Activated CD4-positive, alpha-beta memory T cell treated with anti-CD3 and anti-CD28 coated beads for 36 hours (primary cell): ENCODE data around the gene TULP3. TPM values are rescaled to one million over a fixed set of nuclear protein-coding genes. Genes with fewer than 3 reads are reported as not detected.
"Not testable (repeated sequence)": the region's sequence is repeated elsewhere in the genome, so short reads cannot be mapped to it uniquely, and the experiment has no call there.

Source experiments
- CTCF ChIA-PET: fragments of 350-600 bp; sonication (Branson Sonifier 250); formaldehyde crosslinking; loops from one replicate; lab custom pipeline; 2021; ENCODE audit warnings: antibody characterized with exemption, inconsistent platforms; lab: Charles Lee
- POLR2A ChIA-PET: fragments of 350-600 bp; sonication (Branson Sonifier 250); formaldehyde crosslinking; loops from one replicate; lab custom pipeline; 2021; ENCODE audit warnings: antibody characterized with exemption; lab: Charles Lee
- DNase-seq: peaks from one replicate; pipeline ENCODE4 v3.0.0-alpha.2; 2020
- H3K27ac Mint-ChIP-seq: one replicate; pipeline ENCODE4 v1.8.0; 2021; ENCODE audit warnings: mixed read lengths
- H3K27me3 Mint-ChIP-seq: one replicate; pipeline ENCODE4 v1.8.0; 2021; ENCODE audit warnings: mixed read lengths
- H3K36me3 Mint-ChIP-seq: one replicate; pipeline ENCODE4 v1.8.0; 2021; ENCODE audit warnings: mixed read lengths
- H3K4me1 Mint-ChIP-seq: one replicate; pipeline ENCODE4 v1.8.0; 2021; ENCODE audit warnings: low read depth, mixed read lengths
- H3K4me3 Mint-ChIP-seq: one replicate; pipeline ENCODE4 v1.8.0; 2021; ENCODE audit warnings: mild to moderate bottlenecking, mixed read lengths
- H3K9me3 Mint-ChIP-seq: one replicate; pipeline ENCODE4 v1.8.0; 2021; ENCODE audit warnings: mixed read lengths
- intact Hi-C: fragments of 100-400 bp; cut with micrococcal nuclease; formaldehyde crosslinking; loops from one replicate; pipeline ENCODE4 v1.15.1; 2023
- total RNA-seq, 2 experiments: library from RNA; stranded (reverse); gene quantifications; one replicate each; pipeline ENCODE4 v1.2.3, GENCODE V29; 2021

TULP3 gene
- total RNA-seq, 2 experiments from 2014 or later = 5.5 to 6.5 TPM

DNA sequence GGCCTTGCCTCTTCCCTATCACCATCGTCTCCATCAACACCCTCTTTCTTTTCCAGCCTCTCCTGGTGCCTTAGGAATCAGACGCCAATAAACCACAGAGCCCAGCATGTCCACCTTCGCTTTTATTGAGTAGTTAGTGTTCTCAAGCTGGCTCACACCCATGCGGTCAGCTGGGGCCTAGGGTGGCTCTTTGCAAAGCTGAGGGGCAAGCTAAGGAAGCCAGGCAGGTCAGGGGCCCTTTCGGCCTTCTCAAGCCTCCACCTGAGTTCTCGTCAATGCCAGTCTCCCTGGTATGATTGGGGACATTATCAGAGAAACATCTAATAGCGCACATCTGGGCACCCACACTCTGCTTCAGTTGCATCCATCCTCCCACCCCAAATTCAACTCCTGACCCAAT lies 33.1 kb upstream of the TULP3 start:
- Mint-ChIP-seq H3K9me3 (no peaks in the 10 kb centered on the region), H3K27ac (no peak overlapping the region), H3K4me3 (no peak overlapping the region), H3K27me3 (no peaks in the 10 kb centered on the region), H3K4me1 (no peaks in the 10 kb centered on the region), H3K36me3 (peaks cover 25% of the 10 kb centered on the region)
- DNase-seq = no peak
- ChIA-PET POLR2A (interaction anchor here (1.9 kb wide), 1 partner anchor 61 kb away, joined by 4 read pairs; no protein-coding TSS in a partner anchor), CTCF (no interaction called here)
- intact Hi-C loops = no loop called here

- Mint-ChIP-seq H3K4me3 (no peak overlapping the region), H3K27me3 (no peaks in the 10 kb centered on the region), H3K4me1 (no peaks in the 10 kb centered on the region), H3K36me3 (peaks cover 31% of the 10 kb centered on the region), H3K27ac (no peak overlapping the region), H3K9me3 (no peaks in the 10 kb centered on the region)
- intact Hi-C loops = no loop called here
- CTCF ChIA-PET = interaction anchor here (0.9 kb wide), 1 partner anchor 26 kb away, joined by 3 read pairs; no protein-coding TSS in a partner anchor
- POLR2A ChIA-PET = interaction anchor here (1.9 kb wide), 1 partner anchor 62 kb away, joined by 4 read pairs; no protein-coding TSS in a partner anchor
- no peak for DNase-seq
These were observed 32.4 kb upstream of the TULP3 start for GRCh38 chr12:2858334-2858733.

- H3K4me1 Mint-ChIP-seq = no peaks in the 10 kb centered on the region
- no peak overlapping the region for H3K4me3 Mint-ChIP-seq
- H3K27ac Mint-ChIP-seq = no peak overlapping the region
- no peak for DNase-seq
- intact Hi-C loops = no loop called here
- H3K9me3 Mint-ChIP-seq = no peaks in the 10 kb centered on the region
- peaks cover 35% of the 10 kb centered on the region for H3K36me3 Mint-ChIP-seq
- ChIA-PET POLR2A (no interaction called here), CTCF (interaction anchor here (0.9 kb wide), 1 partner anchor 25 kb away, joined by 3 read pairs; no protein-coding TSS in a partner anchor)
- H3K27me3 Mint-ChIP-seq = no peaks in the 10 kb centered on the region
These were observed 31.7 kb upstream of the TULP3 start for GRCh38 chr12:2858944-2859421.

- DNase-seq = no peak
- CTCF ChIA-PET = interaction anchor here (0.7 to 1.2 kb wide), 2 partner anchors 14 to 212 kb away, joined by 3 read pairs; no protein-coding TSS in a partner anchor
- no peak overlapping the region for H3K4me3 Mint-ChIP-seq
- no peaks in the 10 kb centered on the region for H3K27me3 Mint-ChIP-seq
- intact Hi-C loops = no loop called here
- H3K27ac Mint-ChIP-seq = no peak overlapping the region
- peaks cover 46% of the 10 kb centered on the region for H3K36me3 Mint-ChIP-seq
- no peaks in the 10 kb centered on the region for H3K9me3 Mint-ChIP-seq
- POLR2A ChIA-PET = no interaction called here
- no peaks in the 10 kb centered on the region for H3K4me1 Mint-ChIP-seq
These were observed 30.5 kb upstream of the TULP3 start for GRCh38 chr12:2860170-2860569.

GRCh38 chr12:2862876-2863275 lies 27.8 kb upstream of the TULP3 start:
- H3K4me1 Mint-ChIP-seq = peaks cover 4% of the 10 kb centered on the region
- no peak overlapping the region for H3K27ac Mint-ChIP-seq
- no peak overlapping the region for H3K4me3 Mint-ChIP-seq
- DNase-seq = no peak
- H3K36me3 Mint-ChIP-seq = peaks cover 57% of the 10 kb centered on the region
- intact Hi-C loops = no loop called here
- H3K9me3 Mint-ChIP-seq = no peaks in the 10 kb centered on the region
- no peaks in the 10 kb centered on the region for H3K27me3 Mint-ChIP-seq
- ChIA-PET CTCF (no interaction called here), POLR2A (no interaction called here)

GRCh38 chr12:2863402-2863801 lies 27.3 kb upstream of the TULP3 start:
- H3K27me3 Mint-ChIP-seq, DNase-seq, H3K9me3 Mint-ChIP-seq, H3K27ac Mint-ChIP-seq, intact Hi-C loops, H3K4me1 Mint-ChIP-seq, H3K4me3 Mint-ChIP-seq: not testable (repeated sequence)
- H3K36me3 Mint-ChIP-seq = peaks cover 61% of the 10 kb centered on the region
- ChIA-PET POLR2A (interaction anchor here (1.1 kb wide), 1 partner anchor 9 kb away, joined by 4 read pairs; no protein-coding TSS in a partner anchor), CTCF (interaction anchor here (0.8 to 1.9 kb wide), 3 partner anchors 9 to 81 kb away, joined by 3 to 11 read pairs (median 4); no protein-coding TSS in a partner anchor)

DNA sequence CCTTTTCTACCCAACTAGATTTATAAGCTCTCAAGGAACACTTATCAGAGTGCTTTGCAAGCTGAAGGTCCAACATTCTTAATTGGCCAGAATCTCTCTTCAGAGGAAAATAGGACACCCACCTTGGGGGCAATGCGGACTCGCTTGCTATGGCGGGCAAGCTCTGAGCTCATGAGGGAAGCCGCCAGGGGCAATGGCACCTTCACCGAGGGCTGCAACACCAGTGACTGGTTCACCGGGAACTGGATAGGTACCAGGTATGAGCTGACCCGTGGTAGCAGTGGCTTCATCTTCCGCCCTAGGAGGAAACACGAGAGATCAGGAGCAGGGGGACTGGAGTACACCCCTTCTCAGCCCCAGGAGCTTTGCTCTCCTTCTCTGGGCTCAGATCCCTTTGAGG lies 26.5 kb upstream of the TULP3 start:
- Mint-ChIP-seq H3K9me3 (no peaks in the 10 kb centered on the region), H3K4me3 (no peak overlapping the region), H3K36me3 (peaks cover 63% of the 10 kb centered on the region), H3K27me3 (no peaks in the 10 kb centered on the region), H3K4me1 (peaks cover 13% of the 10 kb centered on the region), H3K27ac (no peak overlapping the region)
- ChIA-PET CTCF (interaction anchor here (0.8 to 1.9 kb wide), 3 partner anchors 10 to 80 kb away, joined by 3 to 11 read pairs (median 4); no protein-coding TSS in a partner anchor), POLR2A (interaction anchor here (1.1 kb wide), 1 partner anchor 10 kb away, joined by 4 read pairs; no protein-coding TSS in a partner anchor)
- intact Hi-C loops = no loop called here
- no peak for DNase-seq

- CTCF ChIA-PET, H3K27me3 Mint-ChIP-seq: not testable (repeated sequence)
- intact Hi-C loops = loop anchor here (1.0 kb wide), 1 partner anchor 8 kb away; the partner anchor contains the start of genes FOXM1 and RHNO1
These were observed 21.6 kb upstream of the TULP3 start for GRCh38 chr12:2868986-2869632.

GRCh38 chr12:2876431-2877046 lies 14.2 kb upstream of the TULP3 start:
- POLR2A ChIA-PET = interaction anchor here (1.6 to 2.6 kb wide), 2 partner anchors 9 to 14 kb away, joined by 6 to 26 read pairs; partner anchors contain the start of gene TULP3
- DNase-seq = peak; percentile 57
- Mint-ChIP-seq H3K27ac (peak overlapping the region; percentile 95), H3K4me3 (peak overlapping the region; percentile 95), H3K36me3 (peaks cover 48% of the 10 kb centered on the region), H3K9me3 (no peaks in the 10 kb centered on the region), H3K27me3 (no peaks in the 10 kb centered on the region), H3K4me1 (peaks cover 32% of the 10 kb centered on the region)
- CTCF ChIA-PET = interaction anchor here (0.6 to 1.6 kb wide), 5 partner anchors 14 to 976 kb away, joined by 3 to 6 read pairs (median 4); partner anchors contain the start of gene TULP3
- intact Hi-C loops = loop anchor here (1.0 to 10.0 kb wide), 5 partner anchors 8 to 878 kb away; partner anchors contain the start of genes CRACR2A, FKBP4, ITFG2 and TULP3

More at GRCh38 chr12:2868986-2869632, 21.6 kb upstream of the TULP3 start:
- peak overlapping the region; percentile 38 for H3K27ac Mint-ChIP-seq
- H3K4me1 Mint-ChIP-seq = peaks cover 13% of the 10 kb centered on the region
- POLR2A ChIA-PET, DNase-seq, H3K4me3 Mint-ChIP-seq, H3K9me3 Mint-ChIP-seq: not testable (repeated sequence)
- H3K36me3 Mint-ChIP-seq = peaks cover 48% of the 10 kb centered on the region

DNA sequence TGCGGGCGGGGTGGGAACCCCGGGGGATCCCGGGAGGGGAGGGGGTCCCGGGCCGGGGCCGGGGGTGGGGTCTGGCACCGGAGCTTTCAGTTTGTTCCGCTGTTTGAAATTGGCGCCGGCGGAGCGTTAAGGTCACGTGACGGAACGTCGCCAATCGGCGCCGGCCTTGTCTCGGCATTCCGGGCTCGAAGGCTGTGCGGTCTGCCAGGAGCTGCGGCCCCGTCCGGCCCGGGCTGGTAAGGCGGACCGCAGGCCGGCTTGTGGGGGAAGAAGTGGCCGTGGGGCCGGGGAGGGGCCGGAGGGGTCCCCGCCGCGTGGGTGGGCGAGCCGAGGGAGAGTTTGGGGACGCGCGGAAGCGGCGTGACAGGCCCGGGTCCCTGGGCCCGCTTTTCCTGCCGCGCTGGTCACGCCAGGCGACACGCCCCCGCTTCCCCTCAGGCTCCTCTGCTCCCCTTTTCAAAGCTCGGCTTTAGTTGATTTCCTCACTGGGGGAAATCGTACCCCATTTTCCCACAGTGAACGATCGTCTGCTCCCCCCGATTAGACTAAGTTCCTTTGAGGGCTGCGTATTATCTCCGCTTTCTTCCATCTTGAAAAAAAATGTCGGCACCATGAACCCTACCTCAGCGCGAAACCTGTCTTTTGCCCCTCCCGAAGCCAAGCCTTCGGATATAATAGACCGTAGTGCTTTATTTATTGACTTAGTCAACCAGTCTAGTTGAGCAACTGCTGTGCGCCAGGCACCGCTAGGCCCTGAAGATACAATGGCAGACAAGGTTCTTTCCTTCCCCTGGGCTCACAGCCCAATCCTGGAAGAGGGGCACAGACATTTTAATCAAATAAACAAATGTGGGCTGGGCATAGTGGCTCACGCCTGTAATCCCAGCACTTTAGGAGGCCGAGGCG lies 13.4 kb upstream of the TULP3 start, which contains the start of the genes FOXM1 and RHNO1:
Gene FOXM1, minus strand, starts transcription at position 128 of the 906 bp plus-strand sequence. CDS start 2,696 bp downstream, outside the sequence.
Gene RHNO1, plus strand, starts transcription at position 177 of the 906 bp plus-strand sequence. CDS start 8,144 bp downstream, outside the sequence.
- H3K4me3 Mint-ChIP-seq = peak within 1 kb of the TSS; percentile 95
- peak within 1 kb of the TSS; percentile 97 for H3K27ac Mint-ChIP-seq
- intact Hi-C loops = loop anchor here (1.0 to 10.0 kb wide), 5 partner anchors 9 to 878 kb away; partner anchors contain the start of genes CRACR2A, FKBP4, ITFG2 and TULP3
- H3K27me3 Mint-ChIP-seq = no peaks in the 10 kb centered on the region
- peak; percentile 92 for DNase-seq
- CTCF ChIA-PET = interaction anchor here (0.6 to 1.6 kb wide), 8 partner anchors 13 to 975 kb away, joined by 3 to 10 read pairs (median 4); partner anchors contain the start of genes ITFG2 and TULP3
- H3K4me1 Mint-ChIP-seq = peaks cover 38% of the 10 kb centered on the region
- POLR2A ChIA-PET = interaction anchor here (1.6 to 2.6 kb wide), 3 partner anchors 10 to 13 kb away, joined by 5 to 26 read pairs (median 6); partner anchors contain the start of gene TULP3
- H3K9me3 Mint-ChIP-seq = no peaks in the 10 kb centered on the region
- peaks cover 44% of the 10 kb centered on the region for H3K36me3 Mint-ChIP-seq
